Astrocyte of the hippocampus (primary cell): Measurements from ENCODE around the gene ZSCAN25.
"Not testable (repeated sequence)": the region's sequence is repeated elsewhere in the genome, so short reads cannot be mapped to it uniquely, and the experiment has no call there.

Experiments
- DNase-seq: peaks from one replicate; pipeline ENCODE4 v3.0.0; 2011; ENCODE audit warnings: low read depth, low spot score

Gene ZSCAN25

GRCh38 chr7:99645590-99645989 lies 28.8 kb downstream of the ZSCAN25 start:
- no peak for DNase-seq

DNA sequence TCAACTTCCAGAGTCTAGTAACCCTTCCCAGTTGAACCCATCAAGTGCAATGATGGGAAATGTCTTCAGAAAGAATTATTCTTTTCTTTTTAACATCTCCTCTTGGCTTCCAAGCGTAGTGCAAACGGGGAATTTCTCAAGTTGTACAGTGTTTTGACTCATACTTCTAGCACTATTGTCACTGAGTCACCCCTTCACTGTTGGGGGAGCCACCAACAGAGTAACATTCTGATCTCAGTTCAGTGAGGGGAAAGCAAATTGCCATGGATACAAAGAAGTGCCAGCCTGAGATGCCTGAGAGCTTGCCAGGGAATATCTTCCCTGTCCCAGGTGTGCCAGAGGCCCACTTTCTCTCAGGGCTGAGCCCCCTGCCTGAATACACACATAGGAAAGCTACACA lies 32.1 kb downstream of the ZSCAN25 start:
- DNase-seq, result peak; percentile 20

DNA sequence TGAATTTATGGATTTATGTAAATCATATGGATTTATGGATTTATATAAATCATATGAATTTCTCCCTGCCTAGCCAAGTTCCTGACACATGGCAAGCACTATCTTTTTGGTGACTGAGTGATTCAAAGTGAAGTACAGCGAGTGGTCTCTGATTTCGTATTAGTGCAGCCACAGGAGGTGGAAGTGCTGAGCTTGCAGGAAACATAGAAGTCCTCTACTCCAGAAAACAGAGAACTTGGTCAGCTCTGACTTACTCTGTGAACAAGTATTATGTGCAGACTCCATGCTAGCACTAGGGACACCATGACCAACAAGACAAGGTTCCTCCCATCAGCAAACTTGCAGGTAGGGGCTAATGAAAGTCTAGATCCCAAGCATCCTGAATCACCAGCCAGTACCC lies 34.5 kb downstream of the ZSCAN25 start:
- no peak for DNase-seq

DNA sequence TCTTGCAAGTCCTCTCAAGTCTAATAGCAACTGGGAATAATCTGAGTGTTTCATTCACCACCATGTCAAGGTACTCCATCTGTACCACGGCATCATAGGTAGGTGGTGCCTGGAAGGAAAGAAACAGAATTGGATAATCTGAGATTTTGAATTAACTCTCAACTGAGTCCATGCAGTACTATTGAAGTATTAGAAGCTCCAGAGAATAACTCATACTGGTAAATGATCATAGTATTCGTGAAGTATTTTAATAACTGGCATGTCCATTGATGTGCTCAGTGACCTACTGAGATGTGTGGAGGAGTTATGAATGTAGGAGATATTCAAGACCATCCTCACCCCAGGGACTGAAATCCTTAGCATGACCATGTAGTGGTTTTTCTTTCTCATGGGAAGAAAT lies 35.9 kb downstream of the ZSCAN25 start:
- no peak for DNase-seq

DNA sequence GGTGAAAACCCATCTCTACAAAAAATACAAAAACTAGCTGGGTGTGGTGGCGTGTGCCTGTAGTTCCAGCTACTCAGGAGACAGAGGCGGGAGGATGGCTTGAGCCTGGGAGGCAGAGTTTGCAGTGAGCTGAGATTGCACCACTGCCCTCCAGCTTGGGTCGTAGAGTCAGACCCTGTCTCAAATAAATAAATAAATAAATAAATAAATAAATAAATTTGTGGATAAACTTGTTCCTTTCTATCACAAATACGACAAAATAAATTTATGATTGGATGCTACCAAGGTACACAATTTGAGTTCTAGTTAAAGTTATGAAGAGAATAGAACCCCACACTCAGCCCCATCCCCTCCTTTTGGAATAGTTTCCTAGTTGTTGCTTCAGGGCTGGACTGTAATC lies 36.5 kb downstream of the ZSCAN25 start:
- not testable (repeated sequence) for DNase-seq

DNA sequence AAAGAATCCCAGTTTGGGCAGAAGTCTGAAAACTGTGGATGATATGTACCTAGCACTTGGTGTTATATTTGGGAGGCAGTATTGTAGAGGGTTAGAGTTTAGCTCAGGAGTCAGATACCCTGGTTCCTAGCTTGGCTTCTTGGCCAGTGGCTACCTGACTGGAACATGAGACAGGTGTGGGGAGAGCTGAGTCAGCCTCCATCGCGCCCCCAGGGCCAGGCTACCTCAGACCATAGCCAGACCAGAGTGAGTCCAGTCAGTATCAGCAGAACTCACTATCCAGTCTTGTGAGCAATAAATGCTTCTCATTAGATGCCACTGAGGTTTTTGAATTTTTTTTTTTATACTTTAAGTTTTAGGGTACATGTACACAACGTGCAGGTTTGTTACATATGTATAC lies 37.0 kb downstream of the ZSCAN25 start:
- DNase-seq, result no peak

- DNase-seq, result not testable (repeated sequence)
These were observed 37.9 kb downstream of the ZSCAN25 start for GRCh38 chr7:99654626-99655025.

DNA sequence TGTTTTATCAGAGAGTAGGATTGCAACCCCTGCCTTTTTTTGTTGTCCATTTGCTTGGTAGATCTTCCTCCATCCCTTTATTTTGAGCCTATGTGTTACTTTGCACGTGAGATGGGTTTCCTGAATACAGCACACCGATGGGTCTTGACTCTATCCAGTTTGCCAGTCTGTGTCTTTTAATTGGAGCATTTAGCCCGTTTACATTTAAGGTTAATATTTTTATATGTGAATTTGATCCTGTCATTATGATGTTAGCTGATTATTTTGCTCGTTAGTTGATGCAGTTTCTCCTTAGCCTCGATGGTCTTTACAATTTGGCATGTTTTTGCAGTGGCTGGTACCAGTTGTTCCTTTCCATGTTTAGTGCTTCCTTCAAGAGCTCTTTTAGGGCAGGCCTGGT lies 41.1 kb downstream of the ZSCAN25 start:
- DNase-seq, result not testable (repeated sequence)

DNA sequence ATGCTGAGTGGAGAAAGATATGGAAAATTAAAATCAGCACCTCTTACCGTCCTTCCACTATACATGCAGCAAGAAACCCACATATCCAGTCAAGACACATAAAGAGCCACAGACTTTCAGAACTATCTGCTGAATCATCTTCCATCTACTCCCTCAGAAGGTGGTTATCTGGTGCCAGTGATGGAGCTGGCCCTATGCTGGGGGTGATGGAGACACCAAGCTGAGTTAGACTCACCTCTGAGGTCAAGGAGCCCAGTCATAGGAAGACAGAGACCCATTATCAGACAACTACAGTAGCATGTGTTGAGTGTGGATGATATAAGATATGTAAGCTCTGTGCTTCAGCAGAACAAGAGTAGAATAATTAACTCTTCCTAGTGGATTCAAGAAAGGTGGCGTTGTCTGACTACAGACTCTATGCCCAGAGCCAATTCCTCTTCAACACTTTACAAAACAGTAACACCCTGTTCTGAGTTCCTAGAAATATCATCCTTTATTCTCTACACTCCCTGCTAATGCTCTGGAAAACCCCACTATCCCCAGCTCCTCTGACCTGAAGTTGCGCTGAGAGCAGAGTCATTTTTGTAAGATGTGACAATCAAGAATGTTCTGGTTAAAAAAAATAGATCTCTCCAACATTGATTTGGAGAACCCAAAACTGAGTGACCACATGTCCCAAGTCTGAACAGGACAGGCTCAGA lies 48.7 kb downstream of the ZSCAN25 start:
- no peak for DNase-seq

DNA sequence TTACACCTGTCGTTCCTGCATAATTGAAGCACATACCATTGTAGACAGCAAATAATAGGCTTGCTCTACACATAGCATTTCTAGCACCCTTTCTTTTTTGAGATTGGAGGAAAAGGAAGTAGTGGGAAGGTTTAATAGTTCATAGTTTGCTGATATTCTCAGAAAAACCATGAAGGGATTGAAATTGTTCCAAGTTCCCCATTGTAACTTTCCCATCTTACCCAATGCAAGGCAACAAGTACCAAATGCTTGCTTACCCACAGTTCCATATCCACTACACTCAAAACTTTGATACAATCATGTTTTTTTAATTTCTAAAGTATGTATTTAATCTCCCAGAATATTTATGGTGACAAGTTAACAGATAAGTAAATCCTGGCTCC lies 49.3 kb downstream of the ZSCAN25 start:
- DNase-seq, result no peak

GRCh38 chr7:99667179-99667578 lies 50.4 kb downstream of the ZSCAN25 start:
- DNase-seq, result no peak

- DNase-seq, result no peak
These were observed 51.8 kb downstream of the ZSCAN25 start for GRCh38 chr7:99668541-99668940.

GRCh38 chr7:99669782-99670181 lies 53.0 kb downstream of the ZSCAN25 start:
- DNase-seq, result no peak

DNA sequence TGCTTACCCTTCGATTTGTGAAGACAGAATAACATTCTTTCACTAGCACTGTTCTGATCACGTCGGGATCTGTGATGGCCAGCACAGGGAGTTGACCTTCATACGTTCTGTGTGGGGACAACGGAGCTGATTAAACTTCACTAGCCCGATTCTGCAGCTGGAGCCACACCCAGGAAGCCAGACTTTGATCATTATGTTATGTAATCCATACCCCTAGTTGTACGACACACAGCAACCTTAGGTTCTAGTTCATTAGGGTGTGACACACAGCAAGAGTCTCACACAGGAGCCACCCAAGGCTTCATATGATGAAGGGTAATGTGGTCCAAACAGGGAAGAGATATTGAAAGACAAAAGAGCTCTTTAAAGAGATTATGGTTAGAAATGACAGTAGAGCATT lies 55.8 kb downstream of the ZSCAN25 start:
- DNase-seq, result no peak

DNA sequence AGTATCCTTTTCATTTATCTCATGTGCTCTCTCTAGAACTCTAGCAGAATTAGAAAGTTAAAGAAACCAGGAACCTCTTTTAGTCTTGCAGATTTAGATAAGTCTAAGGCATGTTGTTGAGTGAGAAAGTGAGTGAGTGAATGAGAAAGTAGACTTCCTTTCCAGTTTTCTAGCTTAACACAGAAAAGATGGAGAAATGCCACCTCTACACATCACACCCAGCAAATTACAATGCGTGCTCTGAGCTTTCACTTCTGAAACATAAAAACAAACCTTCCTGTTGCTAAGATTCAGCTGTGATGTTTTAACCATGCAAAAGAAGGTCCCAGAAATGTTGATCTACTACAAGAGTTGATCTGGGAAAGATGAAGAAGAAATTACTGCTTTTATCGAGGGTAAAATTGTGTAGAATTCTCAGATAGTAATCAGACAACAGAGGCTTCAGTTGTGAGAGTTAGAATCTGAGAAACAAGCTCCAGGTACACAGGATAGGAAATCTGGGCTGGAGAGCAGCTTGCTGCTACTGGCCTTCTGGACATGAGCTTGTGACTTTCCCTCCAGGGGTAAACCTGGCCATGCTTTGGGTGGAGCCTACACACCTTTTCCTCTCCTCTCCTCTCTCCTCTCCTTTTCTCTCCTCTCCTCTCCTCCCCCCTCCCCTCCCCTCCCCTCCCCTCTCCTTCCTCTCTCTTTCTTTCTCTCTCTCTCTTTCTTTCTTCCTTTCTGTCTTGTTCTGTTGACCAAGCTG lies 58.4 kb downstream of the ZSCAN25 start:
- DNase-seq, result no peak

- DNase-seq, result no peak
These were observed 60.4 kb downstream of the ZSCAN25 start for GRCh38 chr7:99677013-99677647.

DNA sequence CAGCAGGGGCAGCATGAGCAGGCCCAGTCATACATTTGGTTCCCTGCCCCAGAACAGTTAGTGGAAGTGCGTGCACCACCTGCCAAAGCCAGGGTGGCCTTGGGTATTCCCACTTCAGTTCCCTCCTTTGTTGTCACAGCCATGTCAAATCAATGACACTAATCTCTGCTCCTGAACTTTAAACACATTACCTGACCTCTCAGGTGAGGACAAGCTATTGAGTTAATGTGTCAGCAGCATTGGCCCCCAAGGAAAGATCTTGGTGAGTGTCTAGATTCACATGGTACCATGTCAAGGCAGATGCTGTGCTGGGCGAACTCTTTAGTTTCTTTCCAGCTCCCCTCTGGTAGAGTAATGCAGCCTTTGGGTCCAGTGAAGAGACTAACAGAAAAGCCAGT lies 60.9 kb downstream of the ZSCAN25 start:
- DNase-seq, result no peak

DNA sequence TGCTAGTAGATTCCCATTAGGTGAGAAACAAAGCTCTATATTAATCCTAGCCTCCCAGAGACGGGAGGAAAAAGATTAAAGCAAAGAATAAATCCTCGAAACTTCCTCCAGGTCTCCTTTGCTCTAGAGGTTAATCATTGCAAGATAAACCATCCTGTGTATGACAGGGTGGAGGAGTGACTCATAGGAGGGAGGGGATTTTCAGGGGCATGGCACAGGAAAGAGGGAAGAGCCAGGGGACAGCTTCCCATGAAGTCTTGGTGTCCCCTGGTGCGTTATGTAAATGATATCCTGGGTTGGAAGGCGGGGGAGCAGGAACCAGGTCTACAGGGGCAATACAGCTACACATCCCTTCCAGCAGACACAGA lies 62.3 kb downstream of the ZSCAN25 start:
- peak; percentile 13 for DNase-seq

DNA sequence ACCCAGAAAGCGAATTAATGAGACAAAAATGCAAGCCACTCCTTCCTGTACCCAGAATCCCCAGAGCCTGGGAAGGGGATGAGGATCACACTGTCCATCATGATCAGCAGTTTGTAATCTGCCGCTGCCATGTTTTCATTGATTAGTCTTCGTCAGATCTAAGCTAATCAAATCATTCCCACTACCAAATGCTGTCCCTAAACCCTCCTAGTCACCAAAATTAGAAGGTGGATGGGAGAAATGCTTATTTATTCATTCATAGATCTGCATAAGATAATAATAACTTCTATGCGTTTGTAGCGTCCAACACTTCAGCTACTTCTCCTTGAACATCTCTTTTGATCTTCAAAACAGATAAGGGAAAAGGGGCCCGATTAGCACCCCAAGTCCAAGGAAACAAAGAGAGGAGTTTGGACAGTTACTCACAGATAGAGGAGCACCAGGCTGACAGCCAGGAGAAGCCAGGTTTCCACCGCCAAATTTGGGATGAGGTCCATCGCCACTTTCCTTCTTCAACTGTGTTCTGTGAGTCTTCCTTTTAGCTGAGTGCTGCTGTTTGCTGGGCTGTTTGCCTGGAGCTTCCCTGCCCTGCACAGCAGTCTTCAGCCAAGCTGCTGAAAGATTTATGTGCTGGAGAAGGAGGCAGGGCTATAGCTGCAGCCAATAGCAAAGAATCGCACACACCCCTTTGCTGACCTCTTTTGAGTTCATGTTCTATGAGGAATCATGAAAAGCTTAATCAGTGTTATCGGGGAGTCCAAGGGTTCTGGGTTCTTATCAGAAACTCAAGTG lies 62.9 kb downstream of the ZSCAN25 start, which contains the start of gene CYP3A5:
CYP3A5 (minus strand) TSS at position 597 of the 792 bp plus-strand sequence; CDS start at position 497, 100 bp downstream.
- DNase-seq, result no peak
